OCI-M2 (cell line): ENCODE measurements around the gene PPP1R12A.
"Not testable (repeated sequence)": the region's sequence is repeated elsewhere in the genome, so short reads cannot be mapped to it uniquely, and the experiment has no call there.

Source experiments
- DNase-seq: peaks from one replicate; lab custom pipeline; 2025; ENCODE audit not compliant: unreplicated experiment; lab: John Stamatoyannopoulos, UW

PPP1R12A gene

GRCh38 chr12:79895071-79895470 is 39.8 kb downstream of the PPP1R12A start:
- no peak for DNase-seq

DNA sequence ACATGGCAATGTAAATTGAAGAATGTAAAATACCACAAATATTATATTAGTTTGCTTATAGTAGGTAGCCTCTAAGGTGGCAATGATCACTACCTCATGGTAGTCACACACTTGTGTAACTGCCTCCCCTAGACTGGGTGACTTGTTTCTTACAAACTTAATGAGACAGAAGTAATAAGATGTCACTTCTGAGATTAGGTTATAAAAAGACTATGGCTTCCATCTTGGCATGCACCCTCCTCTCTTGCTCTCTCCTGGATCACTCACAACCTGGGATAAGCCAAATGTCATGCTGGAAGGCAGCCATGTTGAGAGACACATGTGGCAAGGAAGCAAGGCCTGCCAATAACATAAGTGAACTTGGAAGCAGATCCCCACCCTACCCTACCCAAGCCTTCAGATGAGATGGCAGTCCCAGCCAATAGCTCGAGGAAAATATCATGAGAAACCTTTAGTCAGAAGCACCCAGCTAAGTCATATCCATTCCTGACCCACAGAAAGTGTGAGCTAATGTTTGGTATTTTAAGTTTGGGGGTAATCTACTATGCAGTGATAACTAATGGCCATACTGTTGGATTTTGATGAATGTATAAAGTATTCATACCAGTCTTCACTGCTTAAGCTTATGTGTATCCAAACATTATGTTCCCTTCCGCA is 43.3 kb downstream of the PPP1R12A start:
- DNase-seq, result no peak

DNA sequence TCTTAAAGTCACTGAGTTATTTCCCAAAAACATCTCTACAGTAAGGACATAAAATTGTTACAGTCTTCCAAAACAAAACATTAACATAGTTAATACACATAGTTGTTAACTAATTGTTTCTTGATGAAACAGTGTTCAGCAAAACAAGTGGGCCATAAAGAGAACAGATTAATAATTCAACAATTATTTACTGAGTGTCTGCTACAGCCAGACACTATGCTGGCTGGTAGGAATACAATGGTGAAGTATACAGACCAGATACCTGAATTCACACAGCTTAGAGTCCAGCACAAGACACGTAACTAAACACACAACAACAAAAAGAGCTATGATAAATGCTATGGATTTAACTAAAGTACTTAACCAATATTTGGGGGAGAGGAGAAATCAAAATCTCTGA is 47.0 kb downstream of the PPP1R12A start:
- no peak for DNase-seq

DNA sequence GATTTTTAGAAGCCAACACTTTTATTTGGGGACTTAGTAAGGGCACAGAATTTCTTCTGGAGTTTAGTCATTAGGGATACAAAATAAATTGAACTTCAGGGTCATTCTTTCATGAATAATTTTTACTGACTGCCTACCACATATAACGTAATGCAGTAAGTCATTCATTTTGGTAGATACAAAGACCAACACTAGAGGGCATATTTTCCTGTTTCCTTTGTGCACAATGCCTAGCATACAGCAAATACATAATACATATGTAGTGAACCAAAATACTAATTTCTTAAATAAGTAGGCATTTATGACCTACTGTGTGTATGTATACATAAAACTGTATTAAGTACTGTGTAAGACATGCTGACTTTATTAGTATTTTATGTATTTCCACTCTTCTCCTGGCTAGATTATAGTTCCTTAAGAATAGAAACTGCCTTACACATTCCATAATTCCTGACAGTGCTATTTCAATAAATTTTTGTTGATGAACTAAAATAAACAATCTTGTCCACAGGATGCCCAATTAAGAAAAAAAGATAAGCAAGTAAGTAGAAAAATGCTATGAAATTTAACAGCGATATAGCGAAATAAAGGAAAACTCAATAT is 47.9 kb downstream of the PPP1R12A start:
- no peak for DNase-seq

- no peak for DNase-seq
Observed at GRCh38 chr12:79885911-79886490, 48.9 kb downstream of the PPP1R12A start.

DNA sequence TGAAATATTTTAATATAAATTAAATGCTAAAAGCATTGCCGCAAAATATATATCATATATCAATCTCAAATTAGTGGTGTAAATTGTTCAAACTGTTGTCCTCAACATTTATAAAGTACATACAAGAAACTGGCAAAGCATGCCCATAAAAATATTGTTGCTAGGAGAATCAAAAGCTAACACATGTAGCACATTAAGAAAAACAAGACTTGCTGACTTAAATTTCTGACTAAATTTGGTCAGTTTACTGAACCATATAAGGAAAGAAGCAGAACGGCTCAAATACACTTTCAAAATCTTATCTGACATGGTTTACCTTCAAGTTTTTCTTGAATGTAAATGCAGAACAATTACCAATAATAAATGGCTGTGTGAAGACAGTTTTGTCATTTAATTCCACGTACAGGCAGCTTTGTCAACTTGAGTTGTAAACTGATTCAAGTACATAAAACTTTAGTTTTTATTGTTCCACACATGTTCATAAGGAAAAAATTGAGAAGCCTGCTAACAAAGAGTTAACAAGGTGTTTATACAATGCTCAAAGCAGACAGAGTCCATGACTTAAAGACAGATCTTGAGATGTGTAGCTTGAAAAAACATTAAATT is 50.4 kb downstream of the PPP1R12A start:
- DNase-seq, result no peak

- DNase-seq, result no peak
Observed at GRCh38 chr12:79883216-79883615, 51.7 kb downstream of the PPP1R12A start.

GRCh38 chr12:79881351-79881750 is 53.5 kb downstream of the PPP1R12A start:
- no peak for DNase-seq

GRCh38 chr12:79878506-79878905 is 56.4 kb downstream of the PPP1R12A start:
- DNase-seq, result not testable (repeated sequence)

DNA sequence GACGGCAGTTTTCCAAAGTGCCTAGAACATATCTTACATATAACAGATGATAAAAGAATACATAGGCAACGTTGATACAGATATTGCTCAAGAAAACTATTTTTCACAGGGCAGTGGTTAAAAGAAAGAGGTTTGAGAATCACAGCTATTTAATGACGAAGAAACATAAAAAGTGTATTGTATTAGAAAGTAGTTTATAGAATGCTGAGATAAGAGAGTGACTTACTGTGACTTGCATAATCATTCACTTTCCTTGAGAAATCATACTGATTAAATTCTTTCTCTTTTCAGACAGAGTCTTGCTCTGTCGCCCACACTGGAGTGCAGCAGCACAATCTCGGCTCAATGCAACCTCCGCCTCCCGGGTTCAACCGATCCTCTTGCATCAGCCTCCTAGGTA is 57.7 kb downstream of the PPP1R12A start:
- no peak for DNase-seq

GRCh38 chr12:79874665-79875064 is 60.2 kb downstream of the PPP1R12A start:
- DNase-seq, result no peak

- no peak for DNase-seq
Observed at GRCh38 chr12:79873201-79873600, 61.7 kb downstream of the PPP1R12A start.

GRCh38 chr12:79871621-79872020 is 63.3 kb downstream of the PPP1R12A start:
- no peak for DNase-seq

DNA sequence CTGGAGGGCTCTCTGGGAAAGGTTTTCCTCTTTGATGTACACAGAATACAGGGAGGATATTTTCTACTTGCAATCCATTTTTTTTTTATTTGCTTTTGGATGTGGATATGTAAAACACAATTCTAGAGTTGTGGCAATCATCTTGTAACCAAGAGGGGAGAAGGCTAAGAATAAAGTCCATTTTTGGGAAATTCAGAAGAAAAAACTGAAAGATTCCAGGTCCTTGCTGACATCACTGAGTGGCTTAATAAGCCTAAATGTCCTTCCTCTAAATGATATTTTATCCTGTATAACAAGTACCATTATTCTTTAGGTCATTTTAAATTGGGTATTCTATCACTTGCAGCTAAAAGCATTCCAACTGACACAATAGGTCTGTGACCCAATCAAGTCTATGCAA is 64.0 kb downstream of the PPP1R12A start:
- no peak for DNase-seq

GRCh38 chr12:79859646-79860045 is 75.3 kb downstream of the PPP1R12A start:
- no peak for DNase-seq

DNA sequence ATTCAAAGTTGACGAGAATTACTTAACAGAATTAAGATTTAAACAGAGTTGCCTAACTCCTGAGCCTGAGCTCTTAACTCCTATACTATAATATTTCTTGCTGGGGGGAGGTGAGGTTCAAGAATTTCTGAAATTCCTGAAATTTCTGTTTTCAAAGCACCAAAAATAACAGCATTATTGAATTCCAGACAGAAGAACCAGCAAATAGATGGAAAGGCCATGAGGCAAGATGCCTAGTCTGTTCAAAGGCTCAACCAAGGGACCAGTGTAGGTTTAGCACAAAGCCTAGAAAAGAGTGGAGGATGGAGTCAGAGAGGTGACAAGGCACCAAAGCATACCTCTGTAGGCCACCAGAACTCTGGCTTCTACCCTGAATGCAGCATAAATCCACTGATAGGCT is 76.4 kb downstream of the PPP1R12A start:
- no peak for DNase-seq

- no peak for DNase-seq
Observed at GRCh38 chr12:79857675-79858074, 77.2 kb downstream of the PPP1R12A start.

DNA sequence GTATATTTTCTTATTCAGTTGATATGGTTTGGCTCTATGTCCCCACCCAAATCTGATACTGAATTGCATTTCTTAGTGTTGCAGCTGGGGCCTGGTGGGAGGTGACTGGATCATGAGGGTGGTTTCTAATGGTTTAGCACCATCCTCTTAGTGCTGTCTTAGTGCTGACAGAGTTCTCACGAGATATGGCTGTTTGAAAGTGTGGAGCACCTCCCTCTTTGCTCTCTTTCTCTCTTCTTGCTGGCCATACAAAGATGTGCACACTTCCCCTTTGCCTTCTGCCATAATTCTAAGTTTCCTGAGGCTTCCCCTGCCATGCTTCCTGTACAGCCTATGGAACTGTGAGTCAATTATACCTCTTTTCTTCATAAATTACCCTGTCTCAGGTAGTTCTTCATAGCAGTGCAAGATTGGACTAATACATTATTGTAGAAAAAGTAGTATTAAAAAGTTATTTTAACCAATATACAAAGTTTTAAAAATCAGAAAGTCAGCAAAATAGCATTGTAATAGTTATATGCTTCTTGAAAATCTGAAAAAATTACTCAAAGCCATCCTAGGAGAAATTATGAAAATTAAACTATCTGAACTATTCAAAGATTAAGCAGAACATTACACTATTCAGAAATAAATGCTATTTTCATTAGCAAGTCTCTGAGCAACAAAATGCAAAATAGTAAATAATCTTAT is 84.1 kb downstream of the PPP1R12A start:
- DNase-seq, result no peak

DNA sequence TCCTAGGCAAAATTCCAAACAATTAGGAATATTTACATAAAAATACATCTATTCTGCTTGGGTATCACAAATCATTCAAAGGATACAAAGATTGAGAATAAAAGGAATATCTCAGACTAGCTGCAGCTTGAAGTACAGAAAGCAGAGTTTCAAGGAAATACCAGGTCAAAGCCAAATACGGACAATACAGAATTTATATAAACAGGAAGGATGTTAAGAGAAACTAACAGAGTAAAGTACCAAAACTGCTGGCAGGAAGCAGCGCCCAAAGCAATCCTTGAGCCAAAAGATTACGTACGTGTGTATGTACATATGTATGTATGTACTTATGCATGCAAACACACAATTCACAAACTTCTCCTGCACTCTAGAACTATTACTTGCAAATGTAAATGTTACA is 86.6 kb downstream of the PPP1R12A start:
- no peak for DNase-seq

DNA sequence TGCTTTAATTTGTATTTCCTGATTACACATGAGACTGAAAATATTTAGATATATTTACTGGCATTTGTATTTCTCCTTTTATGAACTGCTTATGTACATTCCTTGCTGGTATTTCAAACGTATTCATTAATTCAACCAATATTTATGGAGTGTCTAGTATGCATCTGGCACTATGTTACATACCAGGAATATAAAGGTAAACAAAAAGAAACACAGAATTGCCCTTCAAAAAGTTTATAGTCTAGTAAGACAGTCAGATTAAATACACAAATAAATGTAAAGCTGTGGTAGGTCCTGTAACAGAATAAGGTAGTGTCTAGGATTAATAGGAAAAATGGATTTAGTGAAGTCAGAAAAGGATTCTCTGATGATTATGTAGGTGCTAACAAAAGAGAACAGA is 87.5 kb downstream of the PPP1R12A start:
- DNase-seq, result no peak

GRCh38 chr12:79844693-79845092 is 90.2 kb downstream of the PPP1R12A start:
- DNase-seq, result no peak

DNA sequence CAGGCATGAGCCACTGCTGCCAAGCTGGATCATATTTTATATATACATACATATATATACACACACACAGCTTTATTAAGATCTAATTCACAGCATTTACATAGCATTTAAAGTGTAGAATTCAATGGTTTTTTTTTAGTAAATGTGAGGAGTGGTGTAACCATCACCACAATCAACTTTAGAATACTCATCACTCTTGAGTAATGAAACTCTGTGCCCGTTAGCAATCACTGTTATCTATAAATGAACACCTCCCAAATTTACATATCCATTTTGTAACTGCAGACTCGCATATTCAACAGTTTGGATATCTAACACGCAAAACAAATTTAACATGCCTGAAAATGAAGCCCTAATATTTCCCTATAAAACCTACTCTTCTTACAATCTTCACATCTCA is 90.9 kb downstream of the PPP1R12A start:
- DNase-seq, result no peak
